ENCODE measurements around the gene PHRF1.

Gene PHRF1

GRCh38 chr11:656866-657265 lies 80.6 kb downstream of the PHRF1 start:
- DNase-seq (ENCODE audit: low read depth, low spot score) = no peak

- no peak for DNase-seq (ENCODE audit: low read depth, low spot score)
Measured at GRCh38 chr11:657691-658126, 81.4 kb downstream of the PHRF1 start.

GRCh38 chr11:659532-660085 lies 83.3 kb downstream of the PHRF1 start:
- no peak for DNase-seq (ENCODE audit: low read depth, low spot score)

GRCh38 chr11:660281-660680 lies 84.0 kb downstream of the PHRF1 start:
- DNase-seq (ENCODE audit: low read depth, low spot score) = no peak

GRCh38 chr11:660681-661444 lies 84.6 kb downstream of the PHRF1 start:
- no peak for DNase-seq (ENCODE audit: low read depth, low spot score)
